Hematopoietic multipotent progenitor cell treated with erythropoietin and hydrocortisone succinate and interleukin-3 and kit ligand, for 15 days (in vitro differentiated cells): Measurements from ENCODE around the gene AVEN.
"Not testable (repeated sequence)": the region's sequence is repeated elsewhere in the genome, so short reads cannot be mapped to it uniquely, and the experiment has no call there.

Experiments used
- DNase-seq: peaks from one replicate; pipeline ENCODE4 v3.0.0-alpha.2; 2015; ENCODE audit warnings: low spot score

Gene AVEN

DNA sequence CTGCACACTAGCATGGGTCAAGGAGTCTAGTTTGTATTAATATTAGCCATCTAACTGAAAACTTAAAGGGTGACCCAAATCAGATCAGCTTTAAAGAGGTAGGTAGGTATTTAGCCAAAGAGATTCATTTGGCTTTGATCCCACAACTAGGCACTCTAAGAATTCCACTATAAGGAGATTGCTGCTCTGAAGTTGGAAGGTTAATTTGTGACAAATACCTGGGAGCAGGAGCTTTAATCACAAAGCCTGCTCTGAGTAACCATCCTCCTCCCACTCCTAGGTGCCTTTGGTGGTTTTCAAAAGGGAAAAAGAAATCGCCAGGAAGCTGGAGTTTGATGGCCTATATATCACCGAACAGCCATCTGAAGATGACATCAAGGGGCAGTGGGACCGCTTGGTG is 191.0 kb downstream of the AVEN start:
- DNase-seq = no peak

DNA sequence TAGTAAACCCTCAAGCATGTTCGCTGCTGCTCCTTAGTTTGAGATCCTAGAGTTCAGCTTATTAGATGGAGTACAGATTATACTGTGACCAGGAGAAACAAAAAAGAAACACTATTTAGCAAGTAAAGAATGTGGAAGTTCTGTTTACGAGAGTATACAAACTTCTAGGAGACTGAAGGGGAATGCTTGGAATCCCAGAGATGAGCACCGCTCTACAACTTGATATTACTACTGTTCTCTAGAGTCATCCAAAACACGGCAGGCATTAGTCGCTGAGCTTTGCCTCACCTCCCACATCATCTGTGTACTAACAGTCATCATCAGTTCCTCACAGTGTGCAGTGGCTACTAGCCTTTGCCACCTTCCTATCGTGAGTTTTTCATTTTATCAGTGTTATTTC is 192.1 kb downstream of the AVEN start:
- DNase-seq = no peak

DNA sequence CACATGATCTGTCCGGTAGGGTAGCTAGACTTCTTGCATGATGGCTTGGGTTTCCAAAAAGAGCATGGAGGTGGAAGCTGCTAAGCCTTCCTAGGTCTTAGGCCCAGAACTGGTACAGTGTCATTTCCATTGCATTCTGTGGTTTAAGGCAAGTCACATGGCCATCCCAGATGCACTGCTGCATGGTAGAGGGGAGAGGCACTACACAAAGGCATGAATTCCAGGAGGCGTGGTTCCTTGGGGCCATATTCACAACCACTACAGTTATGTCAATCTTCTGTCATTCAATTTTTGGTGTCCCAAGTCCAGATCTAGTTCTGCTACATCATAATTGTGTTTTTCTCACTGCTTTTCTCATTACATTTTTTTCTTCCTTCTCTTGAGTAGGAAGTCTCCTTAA is 192.9 kb downstream of the AVEN start:
- no peak for DNase-seq

DNA sequence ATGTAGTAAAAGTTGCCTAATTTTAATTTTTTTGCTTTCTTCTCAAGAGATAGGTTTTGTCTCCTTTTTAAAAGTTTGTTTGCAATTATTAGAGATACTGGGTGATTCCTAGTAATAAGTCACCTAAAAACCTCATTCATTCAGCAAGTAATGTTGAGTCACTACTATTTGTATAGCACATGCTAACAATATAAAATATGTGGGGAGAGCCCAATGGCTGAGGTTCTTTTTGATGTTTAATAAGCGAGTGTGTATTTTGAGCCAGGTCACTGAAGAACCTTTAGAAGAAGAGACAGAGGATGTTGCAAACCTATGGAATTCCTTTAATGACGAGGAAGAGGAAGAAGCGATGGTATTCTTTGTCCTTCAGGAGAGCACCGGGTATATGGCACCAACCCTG is 194.4 kb downstream of the AVEN start:
- DNase-seq = no peak

DNA sequence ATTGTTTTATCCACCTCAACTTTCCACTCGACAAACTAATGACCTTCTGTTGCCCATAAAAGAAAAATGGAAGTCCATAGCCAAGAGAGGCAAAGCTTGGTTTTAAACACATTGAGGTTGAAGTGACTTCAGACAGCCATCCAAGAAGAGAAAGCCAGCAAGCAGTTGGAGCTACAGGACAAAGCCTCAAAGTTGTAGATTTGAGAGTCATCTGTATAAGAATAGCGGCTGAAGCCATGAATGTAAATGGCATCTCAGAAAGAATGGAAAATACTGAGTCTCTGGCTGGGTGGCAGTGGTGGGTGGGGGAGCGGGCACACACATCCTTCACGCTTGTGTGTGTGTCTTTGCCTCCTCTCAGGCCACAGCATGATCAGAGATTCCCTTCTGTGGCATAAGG is 194.8 kb downstream of the AVEN start:
- no peak for DNase-seq

DNA sequence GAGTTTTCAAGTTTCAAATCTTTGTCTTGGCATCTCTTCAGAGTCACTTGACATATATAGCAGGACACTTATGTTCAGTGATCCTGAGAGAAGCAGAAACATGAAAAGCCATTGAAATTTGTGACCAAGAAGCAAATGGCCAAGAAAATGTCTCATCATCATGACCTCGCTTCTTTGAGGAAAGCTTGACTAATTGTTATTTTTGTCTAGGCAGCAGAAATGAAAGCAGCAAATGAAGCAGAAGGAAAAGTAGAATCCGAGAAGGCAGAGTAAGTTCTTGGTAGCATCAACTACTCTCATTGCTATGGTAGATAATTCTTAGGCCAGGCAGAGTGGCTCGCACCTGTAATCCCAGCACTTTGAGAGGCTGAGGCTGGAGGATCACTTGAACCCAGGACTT is 198.4 kb downstream of the AVEN start:
- DNase-seq = no peak

DNA sequence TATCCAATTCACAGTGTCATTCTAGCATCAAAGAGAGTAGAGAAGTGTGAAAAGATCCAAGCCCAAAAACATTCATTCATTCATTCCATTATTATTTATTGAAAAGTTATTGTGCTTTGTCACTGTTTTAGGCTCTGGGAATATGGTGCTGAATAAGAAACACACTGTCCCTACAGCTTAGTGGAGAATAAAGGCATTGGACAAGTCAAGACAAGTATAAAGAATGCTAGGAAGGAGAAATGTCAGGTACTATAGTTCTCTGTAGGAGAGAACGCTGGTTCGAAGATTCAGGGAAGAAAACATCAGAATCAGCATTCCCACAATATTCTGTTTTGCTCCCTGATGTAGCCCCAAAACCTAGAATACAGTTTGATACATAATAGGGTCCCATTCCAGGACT is 199.5 kb downstream of the AVEN start:
- no peak for DNase-seq

DNA sequence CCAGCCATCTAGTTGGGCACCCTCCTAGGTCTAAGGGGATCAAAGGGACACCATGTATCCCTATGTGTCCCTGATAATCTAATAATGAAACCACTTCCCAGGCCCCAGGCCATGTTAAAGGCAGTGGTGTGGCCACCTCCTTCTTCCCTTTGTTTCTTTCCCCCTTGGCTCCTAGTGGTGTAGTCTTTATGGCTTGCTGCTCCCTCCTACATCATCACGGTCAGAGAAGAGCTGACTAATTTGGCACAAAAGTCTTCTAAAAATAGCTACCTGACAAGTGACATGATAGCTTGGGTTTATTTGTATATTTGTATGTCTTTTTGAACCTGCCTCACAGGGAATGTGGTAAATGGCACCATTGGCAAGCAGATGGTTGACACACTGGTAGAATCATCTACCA is 201.7 kb downstream of the AVEN start:
- DNase-seq = no peak

DNA sequence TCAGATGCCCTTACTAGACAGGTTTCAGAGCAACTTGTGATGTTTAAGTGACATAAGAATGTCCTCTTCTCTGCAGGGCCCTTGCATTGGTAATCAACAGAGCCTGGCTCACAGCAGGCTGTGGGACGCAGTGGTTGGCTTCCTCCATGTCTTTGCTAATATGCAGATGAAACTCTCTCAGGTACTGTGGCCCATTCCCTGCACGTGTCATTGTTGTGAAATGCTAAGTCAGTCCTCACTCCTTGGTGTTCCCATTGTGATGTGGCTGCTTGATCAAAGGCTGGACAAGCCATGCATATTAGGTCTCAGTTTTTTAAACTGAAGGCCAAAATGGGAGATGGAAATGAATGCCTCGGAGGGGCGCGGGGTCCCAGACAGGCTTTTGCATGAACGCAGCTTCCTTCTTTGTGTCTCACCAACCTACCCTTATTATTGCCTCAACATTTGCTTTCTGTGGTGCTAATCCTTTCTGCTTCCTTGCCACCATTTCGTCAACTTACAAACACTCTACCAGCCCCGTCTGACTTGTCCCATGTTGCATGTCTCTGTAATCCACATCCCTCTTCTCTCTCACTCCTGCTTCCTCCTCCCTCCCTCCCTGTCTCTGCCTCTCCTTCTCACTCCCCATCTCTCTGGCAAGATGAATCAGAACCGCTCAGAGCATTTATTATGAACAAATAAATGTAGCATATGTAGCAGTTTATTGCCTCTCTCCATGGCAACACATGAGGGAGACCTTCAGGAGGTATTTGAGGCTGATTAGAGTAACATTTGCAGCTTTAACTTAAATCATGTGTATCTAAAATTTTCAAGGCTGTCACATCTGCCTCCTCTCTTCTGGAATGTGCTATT is 203.9 kb downstream of the AVEN start:
- no peak for DNase-seq

DNA sequence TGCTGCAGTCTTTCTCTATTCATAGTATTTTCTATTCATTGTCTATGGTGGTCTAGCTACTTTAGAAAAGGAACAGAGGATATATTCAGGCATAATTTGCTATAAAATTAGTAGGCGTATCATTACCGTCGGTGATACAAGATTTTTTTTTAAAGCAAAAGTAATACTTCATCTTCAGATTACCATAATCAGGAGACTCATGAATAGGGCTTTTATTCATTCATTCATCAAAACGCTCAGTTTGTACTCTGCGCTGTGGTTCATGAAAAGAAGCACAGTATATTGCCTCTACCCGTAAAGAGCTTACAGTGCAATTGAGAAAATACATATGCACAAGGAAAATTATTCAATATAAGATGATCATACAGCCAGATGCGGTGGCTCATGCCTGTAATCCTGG is 207.4 kb downstream of the AVEN start:
- DNase-seq = no peak

DNA sequence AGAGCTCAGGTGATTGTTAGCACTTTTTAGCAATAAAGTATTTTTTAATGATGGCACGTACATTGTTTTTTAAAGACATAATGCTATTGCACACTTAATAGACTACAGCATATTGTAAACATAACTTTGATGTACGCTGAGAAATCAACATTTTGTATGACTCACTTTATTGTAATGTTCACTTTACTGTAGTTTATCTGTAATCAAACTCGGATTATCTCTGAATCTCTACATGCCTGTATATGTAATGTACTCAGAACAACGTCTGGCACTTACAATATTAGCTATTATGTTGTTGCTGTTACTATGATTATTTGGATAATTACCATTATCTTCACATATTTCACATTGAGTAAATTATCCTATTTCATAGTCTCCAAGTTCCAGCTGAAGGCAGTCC is 208.7 kb downstream of the AVEN start:
- no peak for DNase-seq

DNA sequence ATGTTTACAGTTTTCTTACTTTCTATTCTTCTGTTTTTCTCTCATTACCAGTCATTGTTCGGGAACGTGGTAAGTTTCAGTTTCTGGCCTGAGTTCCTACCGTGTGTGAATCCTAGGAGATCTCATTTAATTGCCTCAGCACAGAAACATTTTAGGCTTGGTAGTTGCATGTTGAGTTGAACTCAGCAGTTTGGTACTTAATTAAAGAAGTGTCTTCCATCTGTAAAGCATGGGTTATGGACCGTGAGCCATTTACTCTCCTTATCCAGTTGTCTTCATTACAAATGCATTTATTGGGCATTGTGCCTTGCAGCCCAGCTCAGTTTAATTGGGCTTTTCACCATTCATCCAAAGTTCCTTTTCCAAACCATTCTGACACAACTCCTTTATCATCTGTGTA is 212.8 kb downstream of the AVEN start:
- DNase-seq = no peak

DNA sequence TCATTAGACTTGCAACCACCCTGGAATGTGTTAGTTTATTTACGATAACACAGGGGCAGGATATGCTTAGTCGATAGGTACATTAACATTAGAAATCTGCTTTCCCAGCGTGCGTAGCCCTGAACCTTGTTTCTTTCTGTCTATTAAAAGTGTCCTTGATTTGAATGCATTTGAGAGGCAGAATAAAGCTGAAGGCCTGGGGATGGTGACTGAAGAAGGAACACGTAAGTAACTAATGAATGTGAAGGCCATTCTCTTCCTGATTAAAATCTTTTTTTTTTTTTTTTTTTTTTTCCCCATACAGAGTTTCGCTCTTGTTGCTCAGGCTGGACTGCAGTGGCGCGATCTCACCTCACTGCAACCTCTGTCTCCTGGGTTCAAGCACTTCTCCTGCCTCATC is 213.6 kb downstream of the AVEN start:
- no peak for DNase-seq

DNA sequence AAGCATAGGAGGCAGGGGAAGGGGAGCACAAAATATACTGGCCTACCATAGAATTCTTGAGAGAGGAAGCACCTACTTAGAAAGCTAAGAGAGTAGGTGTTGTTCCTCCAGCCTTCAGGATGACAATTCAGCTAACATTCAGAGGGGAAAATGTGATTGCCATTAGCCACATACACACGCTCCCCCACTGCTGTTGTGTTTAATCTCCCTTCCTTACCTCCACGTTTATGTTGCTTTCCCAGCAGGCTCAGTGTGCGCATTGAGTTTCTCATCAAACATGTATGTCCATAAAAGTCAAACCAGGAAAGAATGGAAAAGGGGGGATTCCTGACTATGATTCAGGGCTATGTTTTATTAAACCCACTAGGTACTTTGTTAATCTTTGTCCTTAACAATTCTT is 215.9 kb downstream of the AVEN start:
- DNase-seq = no peak

DNA sequence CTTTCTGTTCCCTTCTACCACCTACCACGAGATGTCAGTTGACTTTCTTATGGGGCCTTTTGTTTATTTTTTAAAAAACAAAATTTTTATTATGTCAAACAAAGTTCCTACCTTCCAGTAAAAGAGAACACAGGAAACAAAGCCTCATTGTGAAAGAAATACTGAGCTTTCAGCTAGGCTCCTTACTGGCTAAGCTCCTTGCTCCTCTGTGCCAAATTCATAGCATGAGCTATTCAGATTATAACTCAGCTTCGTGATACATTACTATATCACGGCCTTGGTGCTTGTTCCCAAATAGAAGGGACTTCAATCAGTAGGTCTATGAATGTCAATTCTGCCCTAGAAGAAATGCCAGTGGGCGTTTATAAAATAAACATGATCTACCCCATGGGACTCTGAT is 216.5 kb downstream of the AVEN start:
- no peak for DNase-seq

DNA sequence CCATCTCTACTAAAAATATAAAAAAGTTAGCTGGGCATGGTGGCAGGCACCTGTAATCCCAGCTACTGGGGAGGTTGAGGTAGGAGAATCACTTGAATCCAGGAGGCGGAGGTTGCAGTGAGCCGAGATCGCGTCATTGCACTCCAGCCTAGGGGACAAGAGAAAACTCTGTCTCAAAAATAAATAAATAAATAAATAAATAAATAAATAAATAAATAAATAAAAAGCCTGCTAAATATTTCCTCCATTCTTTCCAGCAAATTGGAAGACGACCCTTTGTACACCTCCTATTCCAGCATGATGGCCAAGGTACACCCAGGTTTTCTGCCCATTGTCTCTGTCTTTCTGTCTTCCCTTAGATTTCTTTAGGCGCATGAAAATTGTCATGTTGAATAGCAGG is 219.5 kb downstream of the AVEN start:
- not testable (repeated sequence) for DNase-seq
